SKM-1 treated with dmso at 0.1 percent for 144 hours (cell line): ENCODE results near the gene ABCA6.
"Not testable (repeated sequence)": the region's sequence is repeated elsewhere in the genome, so short reads cannot be mapped to it uniquely, and the experiment has no call there.

Experiments
- DNase-seq: peaks from one replicate; lab custom pipeline; 2025; ENCODE audit not compliant: unreplicated experiment; lab: John Stamatoyannopoulos, UW

The ABCA6 gene

DNA sequence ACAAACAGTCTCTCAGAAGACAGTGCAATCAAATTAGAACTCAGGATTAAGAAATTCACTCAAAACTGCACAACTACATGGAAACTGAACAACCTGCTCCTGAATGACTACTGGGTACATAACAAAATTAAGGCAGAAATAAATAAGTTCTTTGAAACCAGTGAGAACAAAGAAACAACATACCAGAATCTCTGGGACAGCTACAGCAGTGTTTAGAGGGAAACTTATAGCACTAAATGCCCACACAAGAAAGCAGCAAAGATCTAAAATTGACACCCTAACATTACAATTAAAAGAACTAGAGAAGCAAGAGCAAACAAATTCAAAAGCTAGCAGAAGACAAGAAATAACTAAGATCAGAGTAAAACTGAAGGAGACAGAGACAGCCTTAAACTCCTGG is 68.3 kb downstream of the ABCA6 start:
- not testable (repeated sequence) for DNase-seq

- not testable (repeated sequence) for DNase-seq
These were observed 68.9 kb downstream of the ABCA6 start for GRCh38 chr17:69072803-69073256.

DNA sequence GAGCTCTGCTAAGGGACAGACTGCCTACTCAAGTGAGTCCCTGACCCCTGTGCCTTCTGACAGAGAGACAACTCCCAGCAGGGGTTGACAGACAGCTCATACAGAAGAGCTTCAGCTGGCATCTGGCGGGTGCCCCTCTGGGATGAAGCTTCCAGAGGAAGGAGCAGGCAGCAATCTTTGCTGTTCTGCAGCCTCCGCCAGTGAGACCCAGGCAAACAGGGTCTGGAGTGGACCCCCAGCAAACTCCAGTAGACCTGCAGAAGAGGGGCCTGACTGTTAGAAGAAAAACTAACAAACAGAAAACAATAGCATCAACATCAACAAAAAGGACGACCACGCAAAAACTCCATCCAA is 70.5 kb downstream of the ABCA6 start:
- DNase-seq = not testable (repeated sequence)

DNA sequence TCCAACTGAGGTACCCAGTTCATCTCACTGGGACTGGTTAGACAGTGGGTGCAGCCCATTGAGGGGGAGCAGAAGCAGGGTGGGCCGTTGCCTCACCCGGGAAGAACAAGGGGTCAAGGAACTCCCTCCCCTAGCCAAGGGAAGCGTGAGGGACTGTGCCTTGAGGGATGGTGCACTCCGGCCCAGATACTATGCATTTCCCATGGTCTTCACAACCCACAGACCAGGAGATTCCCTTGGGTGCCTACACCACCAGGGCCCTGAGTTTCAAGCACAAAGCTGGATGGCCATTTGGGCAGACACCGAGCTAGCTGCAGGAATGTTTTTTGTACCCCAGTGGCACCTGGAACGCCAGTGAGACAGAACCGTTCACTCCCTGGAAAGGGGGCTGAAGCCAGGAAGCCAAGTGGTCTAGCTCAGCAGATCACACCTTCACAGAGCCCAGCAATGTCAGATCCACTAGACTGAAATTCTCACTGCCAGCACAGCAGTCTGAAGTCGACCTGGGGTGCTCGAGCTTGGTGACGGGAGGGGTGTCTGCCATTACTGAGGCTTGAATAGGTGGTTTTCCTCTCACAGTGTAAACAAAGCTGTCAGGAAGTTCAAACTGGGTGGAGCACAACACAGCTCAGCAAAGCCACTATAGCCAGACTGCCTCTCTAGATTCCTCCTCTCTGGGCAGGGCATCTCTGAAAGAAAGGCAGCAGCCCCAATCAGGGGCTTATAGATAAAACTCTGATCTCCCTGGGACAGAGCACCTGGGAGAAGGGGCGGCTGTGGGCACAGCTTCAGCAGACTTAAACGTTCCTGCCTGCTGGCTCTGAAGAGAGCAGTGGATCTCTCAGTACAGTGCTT is 71.1 kb downstream of the ABCA6 start:
- DNase-seq = not testable (repeated sequence)

GRCh38 chr17:69069226-69069750 is 72.4 kb downstream of the ABCA6 start:
- no peak for DNase-seq

DNA sequence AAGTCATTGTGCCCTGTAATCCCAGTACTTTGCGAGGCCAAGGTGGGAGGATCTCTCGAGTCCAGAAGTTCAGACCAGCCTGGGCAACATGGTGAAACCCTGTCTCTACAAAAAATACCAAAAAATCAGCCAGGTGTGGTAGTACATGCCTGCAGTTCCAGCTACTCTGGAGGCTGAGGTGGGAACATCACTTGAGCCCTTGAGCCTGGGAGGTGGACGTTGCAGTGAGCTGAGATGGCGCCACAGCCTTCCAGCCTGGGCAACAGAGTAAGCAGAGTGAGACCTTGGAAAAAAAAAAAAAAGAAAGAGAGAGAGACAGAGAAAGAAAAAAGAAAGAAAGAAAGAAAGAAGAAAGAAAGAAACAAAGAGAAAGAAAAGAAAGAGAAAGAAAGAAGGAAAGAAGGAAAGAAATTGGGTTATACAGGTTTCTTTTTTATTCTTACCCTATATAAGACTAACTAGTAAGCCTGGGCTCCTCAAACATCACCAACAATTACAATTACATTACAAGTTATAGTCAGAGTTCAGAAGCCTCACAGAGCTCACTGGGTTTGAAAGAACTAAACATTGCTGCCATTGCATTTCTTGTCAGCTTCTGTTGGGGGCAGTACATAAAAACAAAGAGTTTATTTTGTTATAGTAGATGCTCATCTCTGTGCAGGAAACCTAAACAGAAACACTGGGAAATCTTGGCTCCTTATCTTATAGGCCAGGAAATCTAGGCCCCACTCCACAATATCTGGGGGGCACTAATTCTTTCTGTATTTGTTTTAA is 74.2 kb downstream of the ABCA6 start:
- DNase-seq = no peak

DNA sequence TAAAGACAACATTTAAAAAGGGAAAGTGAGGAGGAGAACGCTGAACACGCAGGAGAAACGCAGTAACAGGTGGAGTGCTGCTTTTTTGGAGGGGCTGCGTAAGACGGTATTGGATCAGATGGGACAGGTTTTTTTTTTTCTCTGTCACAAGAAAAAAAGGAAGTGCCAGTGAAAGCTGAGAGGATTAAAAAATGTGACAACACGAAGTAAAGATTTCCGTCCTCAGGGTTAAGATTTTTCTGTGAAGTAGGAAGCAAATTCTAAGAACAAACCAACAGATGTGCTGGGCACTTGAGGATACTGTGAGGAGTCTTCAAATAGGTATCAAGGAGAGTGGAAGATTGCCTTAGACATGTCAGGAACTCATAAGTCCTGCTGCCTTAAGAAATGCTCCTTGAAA is 75.2 kb downstream of the ABCA6 start:
- peak; percentile 33 for DNase-seq

DNA sequence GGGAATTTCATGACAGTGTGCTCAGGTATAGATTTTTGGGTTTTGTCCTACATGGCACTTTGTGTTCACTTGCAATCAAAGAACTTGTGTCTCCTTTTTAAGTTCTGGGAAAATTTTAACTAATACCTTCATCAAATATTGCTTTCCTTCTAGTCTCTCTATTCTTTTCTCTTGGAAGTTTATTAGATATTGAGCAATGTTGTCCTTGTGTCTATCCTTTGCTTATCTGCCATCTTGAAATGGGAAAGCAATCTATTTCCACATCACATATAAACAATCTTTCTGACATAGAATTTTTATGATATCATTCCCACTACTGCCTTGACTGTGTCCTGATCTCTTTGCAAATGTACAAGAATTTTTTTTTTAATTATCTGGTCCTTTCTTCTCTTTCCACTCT is 76.6 kb downstream of the ABCA6 start:
- no peak for DNase-seq

DNA sequence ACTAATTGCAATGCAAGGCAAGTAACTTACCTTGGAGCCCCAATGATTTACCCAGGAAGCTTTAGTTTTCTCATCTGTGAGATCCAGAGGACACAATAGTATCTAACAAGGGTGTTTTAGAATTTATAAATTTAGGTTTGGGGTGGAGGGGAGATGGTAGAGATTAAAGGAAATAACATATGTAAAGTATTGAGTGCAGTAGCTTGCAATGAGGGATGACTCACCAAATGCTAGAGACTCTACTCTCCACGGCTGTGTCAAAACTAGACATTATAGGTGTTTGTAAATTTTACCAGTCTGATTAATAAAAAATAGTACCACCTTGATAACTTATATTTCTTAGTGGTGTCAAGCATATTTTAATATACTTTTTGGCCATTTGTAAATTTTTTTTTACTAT is 77.2 kb downstream of the ABCA6 start:
- DNase-seq = peak; percentile 46

DNA sequence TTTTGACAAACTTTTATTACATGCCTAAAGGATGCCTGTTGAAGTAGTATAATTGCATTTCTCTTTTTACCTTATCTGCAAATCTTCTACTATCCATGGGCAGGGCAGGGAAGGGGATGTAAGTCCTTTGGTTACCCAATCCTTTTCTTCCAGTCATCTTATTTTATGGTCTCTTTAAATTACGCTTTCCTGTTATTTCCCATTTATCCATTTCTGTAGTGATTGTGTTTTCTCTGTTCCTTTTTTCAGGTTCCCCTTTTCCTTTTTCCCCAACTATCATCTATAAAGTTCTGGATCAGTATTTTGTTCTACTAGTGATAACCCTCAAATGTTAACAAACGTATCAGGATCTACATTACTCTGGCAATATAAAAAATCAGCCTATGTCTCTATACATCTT is 77.7 kb downstream of the ABCA6 start:
- peak; percentile 56 for DNase-seq

DNA sequence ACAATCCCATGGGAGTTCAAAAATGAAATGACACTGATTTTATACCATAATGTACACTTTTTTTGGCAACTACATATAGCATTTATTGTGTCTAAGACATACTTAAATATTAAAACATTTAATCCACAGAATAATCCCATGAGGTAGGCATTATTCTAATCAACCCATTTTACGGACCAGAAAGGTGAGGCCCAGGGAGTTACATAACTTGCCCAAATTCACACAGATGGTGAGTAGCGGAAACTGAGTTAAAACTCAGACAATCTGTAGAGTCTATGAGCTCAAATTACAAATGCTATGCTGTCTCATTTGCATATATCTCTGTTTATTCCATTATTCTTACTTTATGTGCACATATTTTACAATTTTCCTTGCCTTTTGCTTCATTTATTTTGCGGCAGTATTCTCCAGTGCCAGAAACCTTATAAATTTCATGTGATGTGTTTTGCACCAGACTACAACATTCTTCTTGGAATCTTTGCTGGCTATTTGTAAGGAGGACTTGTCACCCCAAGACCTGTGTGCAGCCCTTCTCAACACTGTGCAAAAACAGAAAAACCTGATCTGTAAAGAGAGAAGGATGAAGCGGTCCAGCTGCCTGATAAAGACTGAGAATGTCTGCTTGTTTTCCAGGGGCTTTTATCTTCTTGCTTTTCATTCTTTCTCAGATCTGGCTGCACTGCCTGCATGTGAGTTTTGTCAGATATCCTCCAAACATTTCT is 78.7 kb downstream of the ABCA6 start:
- DNase-seq = no peak

DNA sequence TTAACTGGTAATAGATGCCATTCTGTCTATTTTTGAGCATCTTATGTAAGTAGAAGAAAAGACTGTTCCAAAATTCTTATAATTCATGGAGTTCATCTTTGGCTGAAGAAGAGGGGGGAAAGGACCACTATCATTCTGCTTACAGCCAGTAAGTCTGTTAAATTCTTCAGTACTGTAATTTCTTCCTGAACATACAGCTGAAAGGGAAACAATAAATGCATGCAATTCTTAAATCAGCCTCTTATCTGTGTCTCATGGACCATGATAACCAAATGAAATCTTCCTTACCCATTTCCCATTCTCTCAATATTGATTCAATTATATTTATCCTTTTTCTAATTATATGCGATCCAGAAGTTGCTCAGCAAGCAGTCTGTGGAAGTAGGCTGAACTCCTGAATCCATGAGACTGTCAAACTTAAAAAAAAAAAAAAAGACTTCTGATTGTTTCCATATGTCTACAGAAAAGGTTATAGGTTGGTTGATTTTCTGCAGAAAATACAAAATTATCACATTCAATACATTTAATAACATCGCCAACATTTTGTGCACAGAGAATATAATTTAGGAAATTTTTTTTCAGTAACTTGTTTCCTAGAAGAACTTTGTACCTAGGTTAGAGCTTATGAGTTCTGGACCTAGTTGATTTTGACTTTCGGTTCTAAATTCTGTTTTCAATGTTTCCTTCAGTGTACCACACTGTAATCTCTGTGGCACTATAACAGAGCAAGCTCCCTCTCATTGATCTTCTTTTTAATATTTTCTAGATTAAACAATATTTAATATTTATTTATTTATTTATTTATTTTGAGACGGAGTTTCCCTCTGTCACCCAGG is 79.8 kb downstream of the ABCA6 start:
- no peak for DNase-seq

DNA sequence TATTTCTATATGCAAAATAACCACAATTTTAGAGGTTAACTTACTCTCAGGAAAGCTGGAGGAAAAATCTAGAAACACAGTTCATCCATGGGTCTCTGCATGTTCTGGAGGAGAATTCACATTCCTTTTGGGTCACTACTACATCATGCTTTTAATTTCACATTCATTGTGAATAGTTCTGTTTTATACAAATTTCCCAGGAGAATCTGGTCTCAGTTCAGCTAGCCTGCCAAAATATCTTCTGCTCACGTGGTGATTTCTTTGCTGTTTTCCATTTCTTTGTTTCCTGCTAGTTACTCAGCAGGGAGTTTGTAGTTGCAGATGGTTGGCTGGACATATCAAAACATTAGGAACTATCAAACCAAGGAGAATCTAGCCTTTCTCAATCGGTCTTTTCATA is 80.9 kb downstream of the ABCA6 start, which contains the start of gene ABCA9:
ABCA9 (minus strand) TSS at position 106 of the 400 bp plus-strand sequence. CDS start 9,801 bp downstream, outside the sequence.
- no peak for DNase-seq

- DNase-seq = no peak
These were observed 82.1 kb downstream of the ABCA6 start for GRCh38 chr17:69059458-69060175.

- DNase-seq = no peak
These were observed 83.5 kb downstream of the ABCA6 start for GRCh38 chr17:69058165-69058564.

- no peak for DNase-seq
These were observed 84.4 kb downstream of the ABCA6 start for GRCh38 chr17:69057280-69057679.

DNA sequence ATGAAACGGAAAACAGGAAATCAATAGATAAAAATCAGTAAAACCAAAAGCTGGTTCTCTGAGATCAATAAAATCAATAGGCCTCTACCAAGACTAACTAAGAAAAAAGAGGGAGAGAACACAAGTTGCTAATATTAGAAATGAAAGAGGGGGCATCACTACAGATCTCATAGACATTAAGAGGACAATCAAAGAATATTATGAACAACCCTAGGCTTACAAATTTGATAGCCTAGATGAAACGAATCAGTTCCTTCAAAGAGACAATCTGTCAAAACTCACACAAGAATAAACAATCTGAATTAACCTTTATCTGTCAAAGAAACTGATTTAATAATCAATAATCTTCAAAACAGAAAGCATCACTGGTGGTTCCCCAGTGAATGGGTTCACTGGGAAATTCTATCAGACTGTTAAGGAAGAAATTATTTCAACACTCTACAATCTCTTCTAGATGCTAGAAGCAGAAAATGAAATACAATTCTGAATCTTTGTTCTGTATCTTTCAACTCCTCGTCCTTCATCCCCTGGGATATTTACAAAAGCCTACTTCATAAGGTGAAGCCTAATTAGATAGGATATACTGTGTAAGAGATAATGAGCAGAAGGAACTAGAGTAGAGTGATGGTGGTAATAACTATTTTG is 85.4 kb downstream of the ABCA6 start:
- no peak for DNase-seq

DNA sequence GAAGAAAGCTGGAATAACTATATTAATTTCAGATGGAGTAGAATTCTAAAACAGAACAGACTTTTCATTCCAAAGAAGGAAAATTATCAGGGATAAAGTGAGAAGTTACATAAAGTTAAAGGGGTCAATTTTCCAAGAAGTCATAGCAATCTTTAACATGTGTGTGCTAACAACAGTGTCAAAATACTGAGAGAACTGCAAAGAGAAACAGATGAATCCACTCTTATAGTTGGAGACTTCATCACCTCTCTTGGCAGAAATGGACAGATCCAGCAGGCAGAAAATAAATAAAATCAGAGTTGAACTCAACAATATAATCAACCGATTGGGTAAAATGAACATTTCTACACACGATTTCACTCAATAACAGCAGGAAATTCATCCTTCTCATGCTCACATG is 86.4 kb downstream of the ABCA6 start:
- no peak for DNase-seq
